GM06990 (cell line): Measurements from ENCODE around the gene CD83.

Experiments
- DNase-seq: peaks from one replicate; pipeline ENCODE4 v3.0.0-alpha.2; 2011; ENCODE audit not compliant: insufficient read length; ENCODE audit errors: extremely low read depth
- H3K27me3 ChIP-seq: replicated peaks from 2 replicates; pipeline ENCODE4 v1.6.0; 2011; ENCODE audit warnings: low read length; ENCODE audit not compliant: control insufficient read depth, insufficient read depth
- H3K36me3 ChIP-seq: 2 replicates; pipeline ENCODE4 v1.5.1; 2011; ENCODE audit warnings: low read length; ENCODE audit not compliant: control insufficient read depth, insufficient read depth
- H3K4me3 ChIP-seq: replicated peaks from 2 replicates; pipeline ENCODE4 v1.5.1; 2011; ENCODE audit warnings: low read depth, mild to moderate bottlenecking, control low read depth, low read length
- CTCF ChIP-seq: IDR thresholded peaks from 2 replicates; pipeline ENCODE4 v1.5.1; 2011; ENCODE audit warnings: low read length, control low read depth, mild to moderate bottlenecking, inconsistent platforms; ENCODE audit not compliant: insufficient read depth, poor library complexity, severe bottlenecking

Gene CD83

GRCh38 chr6:14094721-14095120 is 22.9 kb upstream of the CD83 start:
- no peak for DNase-seq
- H3K36me3 ChIP-seq: no peaks in the 10 kb centered on the region
- no peaks in the 10 kb centered on the region for H3K27me3 ChIP-seq
- no peak for TF ChIP-seq CTCF
- H3K4me3 ChIP-seq: no peak overlapping the region

GRCh38 chr6:14095437-14095836 is 22.1 kb upstream of the CD83 start:
- no peak for TF ChIP-seq CTCF
- H3K36me3 ChIP-seq: no peaks in the 10 kb centered on the region
- peak; percentile 73 for DNase-seq
- H3K4me3 ChIP-seq: no peak overlapping the region
- H3K27me3 ChIP-seq: no peaks in the 10 kb centered on the region

GRCh38 chr6:14100138-14100537 is 17.4 kb upstream of the CD83 start:
- Histone ChIP-seq H3K36me3 (no peaks in the 10 kb centered on the region), H3K4me3 (no peak overlapping the region), H3K27me3 (no peaks in the 10 kb centered on the region)
- DNase-seq: no peak
- no peak for TF ChIP-seq CTCF

- H3K36me3 ChIP-seq: no peaks in the 10 kb centered on the region
- no peaks in the 10 kb centered on the region for H3K27me3 ChIP-seq
- DNase-seq: no peak
- no peak for TF ChIP-seq CTCF
- no peak overlapping the region for H3K4me3 ChIP-seq
Measured at GRCh38 chr6:14100966-14101365, 16.6 kb upstream of the CD83 start.

GRCh38 chr6:14102383-14102782 is 15.2 kb upstream of the CD83 start:
- H3K36me3 ChIP-seq: no peaks in the 10 kb centered on the region
- H3K4me3 ChIP-seq: no peak overlapping the region
- no peak for TF ChIP-seq CTCF
- no peak for DNase-seq
- no peaks in the 10 kb centered on the region for H3K27me3 ChIP-seq

GRCh38 chr6:14105547-14105946 is 12.0 kb upstream of the CD83 start:
- Histone ChIP-seq H3K27me3 (no peaks in the 10 kb centered on the region), H3K4me3 (no peak overlapping the region), H3K36me3 (no peaks in the 10 kb centered on the region)
- TF ChIP-seq CTCF: no peak
- no peak for DNase-seq
